SK-N-SH treated with all-trans-retinoic acid at 6 μM for 48 hours (cell line): ENCODE results near the gene IP6K3.

Experiments used
- ARNTL ChIP-seq: fragments of 450-650 bp; formaldehyde crosslinking; IDR thresholded peaks from 2 replicates; pipeline ENCODE4 v1.5.0; 2020; ENCODE audit warnings: low read depth, mild to moderate bottlenecking, moderate library complexity, borderline replicate concordance
- CSDC2 ChIP-seq: fragments of 250-450 bp; sonication (Bioruptor Pico); IDR thresholded peaks from 2 replicates; pipeline ENCODE4 v1.5.0; 2020; ENCODE audit warnings: mild to moderate bottlenecking, moderate library complexity
- ESRRG ChIP-seq: fragments of 250-450 bp; sonication (Bioruptor Pico); IDR thresholded peaks from 2 replicates; pipeline ENCODE4 v1.6.1; 2021; ENCODE audit warnings: mild to moderate bottlenecking
- TCF4 ChIP-seq: fragments of 250-450 bp; sonication (Bioruptor Pico); IDR thresholded peaks from 2 replicates; pipeline ENCODE4 v1.8.0; 2021; ENCODE audit warnings: mild to moderate bottlenecking, moderate library complexity, borderline replicate concordance
- TOX ChIP-seq: fragments of 250-450 bp; sonication (Bioruptor Pico); IDR thresholded peaks from 2 replicates; pipeline ENCODE4 v1.8.0; 2021; ENCODE audit warnings: mild to moderate bottlenecking, moderate library complexity, borderline replicate concordance

GRCh38 chr6:33727932-33728331 is 18.8 kb downstream of the IP6K3 start:
- TF ChIP-seq ARNTL (CRISPR knock-in tag) (no peak), CSDC2 (CRISPR knock-in tag) (no peak), ESRRG (CRISPR knock-in tag) (no peak), TCF4 (no peak), TOX (CRISPR knock-in tag) (no peak)
